ENCODE results near the gene ADORA1. TPM values are rescaled to one million over a fixed set of nuclear protein-coding genes. Genes with fewer than 3 reads are reported as not detected.
A peak's percentile ranks its signal among the peaks of the same experiment; 100 is the strongest.

ADORA1 gene
- total RNA-seq, 4 donors from 2014 or later = 1.5 TPM; not detected in 3

DNA sequence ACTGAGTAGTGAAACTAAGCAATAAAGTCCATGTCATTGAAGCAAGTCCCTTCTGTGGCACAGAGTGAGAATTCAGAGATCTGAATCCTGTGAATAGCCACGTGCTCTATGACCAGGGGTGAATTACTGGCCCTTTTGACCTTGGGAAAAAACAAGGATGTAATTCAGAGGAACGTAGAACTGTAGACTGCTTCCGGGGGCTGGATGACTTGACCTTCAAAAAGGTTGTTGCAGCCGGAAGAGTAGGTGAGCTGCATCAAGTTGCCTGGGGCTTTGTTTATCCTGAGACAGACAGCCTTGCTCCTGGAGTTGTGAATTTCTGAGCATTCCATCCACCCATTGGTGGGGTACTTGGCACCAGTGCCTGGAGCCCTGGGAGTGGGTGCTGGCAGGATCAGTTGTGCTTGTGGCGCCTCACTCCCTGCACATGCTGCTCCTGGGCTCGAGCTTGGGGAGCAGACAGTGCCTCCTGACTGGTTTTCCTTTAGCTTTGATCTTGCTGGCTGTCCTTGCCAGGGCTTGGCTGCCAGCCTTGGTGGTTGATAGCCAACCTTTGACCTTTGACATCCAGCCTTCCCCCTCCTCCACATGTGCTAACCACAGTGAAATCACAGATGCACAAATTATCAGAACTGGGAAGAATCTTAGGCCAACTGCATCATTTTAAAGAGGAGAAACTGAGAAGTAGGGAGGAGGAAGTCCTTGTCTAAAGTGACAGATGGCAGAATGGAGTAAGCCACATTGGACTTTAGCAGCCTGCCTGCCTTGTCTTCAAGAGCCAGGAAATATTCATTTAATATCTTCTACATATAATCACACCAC is 25.5 kb upstream of the ADORA1 start:
- no peaks in the 10 kb centered on the region for H3K27me3 ChIP-seq
- no peaks in the 10 kb centered on the region for H3K9me3 ChIP-seq
- TF ChIP-seq, protein P1, sequence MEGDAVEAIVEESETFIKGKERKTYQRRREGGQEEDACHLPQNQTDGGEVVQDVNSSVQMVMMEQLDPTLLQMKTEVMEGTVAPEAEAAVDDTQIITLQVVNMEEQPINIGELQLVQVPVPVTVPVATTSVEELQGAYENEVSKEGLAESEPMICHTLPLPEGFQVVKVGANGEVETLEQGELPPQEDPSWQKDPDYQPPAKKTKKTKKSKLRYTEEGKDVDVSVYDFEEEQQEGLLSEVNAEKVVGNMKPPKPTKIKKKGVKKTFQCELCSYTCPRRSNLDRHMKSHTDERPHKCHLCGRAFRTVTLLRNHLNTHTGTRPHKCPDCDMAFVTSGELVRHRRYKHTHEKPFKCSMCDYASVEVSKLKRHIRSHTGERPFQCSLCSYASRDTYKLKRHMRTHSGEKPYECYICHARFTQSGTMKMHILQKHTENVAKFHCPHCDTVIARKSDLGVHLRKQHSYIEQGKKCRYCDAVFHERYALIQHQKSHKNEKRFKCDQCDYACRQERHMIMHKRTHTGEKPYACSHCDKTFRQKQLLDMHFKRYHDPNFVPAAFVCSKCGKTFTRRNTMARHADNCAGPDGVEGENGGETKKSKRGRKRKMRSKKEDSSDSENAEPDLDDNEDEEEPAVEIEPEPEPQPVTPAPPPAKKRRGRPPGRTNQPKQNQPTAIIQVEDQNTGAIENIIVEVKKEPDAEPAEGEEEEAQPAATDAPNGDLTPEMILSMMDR (IDR thresholded peaks at IDR 0.05) = no peak
- no peak for TF ChIP-seq POLR2A (IDR thresholded peaks at IDR 0.05)
- no peaks in the 10 kb centered on the region for H3K36me3 ChIP-seq
- no peak overlapping the region for H3K27ac ChIP-seq
- no peak for DNase-seq
- no peaks in the 10 kb centered on the region for H3K4me1 ChIP-seq
- H3K4me3 ChIP-seq = no peak overlapping the region

DNA sequence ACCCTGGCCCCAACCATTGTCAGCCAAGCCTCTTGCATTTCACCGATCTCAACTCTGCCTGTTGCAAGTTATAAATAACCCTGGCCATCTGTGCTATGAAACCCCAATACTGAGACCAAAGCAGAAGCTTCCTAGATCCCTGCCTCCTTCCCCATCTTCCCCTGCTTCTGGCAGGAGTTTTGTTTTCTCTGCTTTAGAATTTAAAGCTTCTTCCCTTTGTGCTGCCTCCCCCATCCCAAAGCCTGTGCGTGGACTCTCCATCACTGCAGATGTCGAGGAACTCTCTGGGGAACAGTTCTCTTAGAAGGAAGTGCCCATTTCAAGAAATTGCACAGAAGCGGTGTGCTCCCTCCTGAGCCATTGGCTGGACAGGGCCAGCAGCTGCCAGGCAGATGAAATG is 24.3 kb upstream of the ADORA1 start:
- H3K4me1 ChIP-seq = no peaks in the 10 kb centered on the region

DNA sequence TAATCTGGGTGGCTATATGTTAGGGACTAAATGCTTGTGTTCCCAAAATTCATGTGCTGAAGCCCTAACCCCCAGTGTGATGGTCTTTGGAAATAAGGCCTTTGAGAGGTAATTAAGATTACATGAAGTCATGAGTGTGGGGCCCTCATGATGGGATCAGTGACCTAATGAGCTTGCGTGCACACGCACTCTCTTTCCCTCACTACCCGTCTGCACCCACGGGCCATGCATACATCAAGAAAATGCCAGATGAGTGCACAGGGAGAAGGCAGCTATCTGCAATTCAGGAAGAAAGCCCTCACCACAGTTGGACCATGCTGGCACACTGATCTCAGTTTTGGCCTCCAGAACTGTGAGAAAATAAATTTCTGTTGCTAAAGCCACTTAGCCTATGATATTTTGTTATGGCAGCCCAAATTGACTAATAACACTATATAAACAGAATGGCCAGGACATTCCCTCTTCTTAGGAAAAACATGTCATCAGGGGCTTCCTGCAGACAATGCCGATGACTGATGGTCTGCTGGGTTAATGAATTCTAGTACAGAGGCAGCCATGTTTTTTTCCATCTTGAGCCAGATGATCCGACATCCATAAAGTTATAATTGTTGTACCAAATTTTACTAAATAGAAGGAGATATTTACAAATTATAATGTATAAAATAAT is 23.6 kb upstream of the ADORA1 start:
- no peak overlapping the region for H3K27ac ChIP-seq
- H3K36me3 ChIP-seq = no peaks in the 10 kb centered on the region
- no peaks in the 10 kb centered on the region for H3K27me3 ChIP-seq
- H3K4me3 ChIP-seq = no peak overlapping the region
- TF ChIP-seq, protein P1 (IDR thresholded peaks at IDR 0.05) = no peak
- TF ChIP-seq POLR2A (IDR thresholded peaks at IDR 0.05) = no peak
- no peaks in the 10 kb centered on the region for H3K9me3 ChIP-seq
- H3K4me1 ChIP-seq = no peaks in the 10 kb centered on the region
- DNase-seq = no peak

More for the DNA sequence above, 24.3 kb upstream of the ADORA1 start:
- Histone ChIP-seq H3K9me3 (no peaks in the 10 kb centered on the region), H3K4me3 (no peak overlapping the region), H3K27ac (no peak overlapping the region), H3K36me3 (no peaks in the 10 kb centered on the region), H3K27me3 (no peaks in the 10 kb centered on the region)
- DNase-seq = no peak
- no peak for TF ChIP-seq POLR2A (IDR thresholded peaks at IDR 0.05)
- TF ChIP-seq, protein P1 (IDR thresholded peaks at IDR 0.05) = no peak

DNA sequence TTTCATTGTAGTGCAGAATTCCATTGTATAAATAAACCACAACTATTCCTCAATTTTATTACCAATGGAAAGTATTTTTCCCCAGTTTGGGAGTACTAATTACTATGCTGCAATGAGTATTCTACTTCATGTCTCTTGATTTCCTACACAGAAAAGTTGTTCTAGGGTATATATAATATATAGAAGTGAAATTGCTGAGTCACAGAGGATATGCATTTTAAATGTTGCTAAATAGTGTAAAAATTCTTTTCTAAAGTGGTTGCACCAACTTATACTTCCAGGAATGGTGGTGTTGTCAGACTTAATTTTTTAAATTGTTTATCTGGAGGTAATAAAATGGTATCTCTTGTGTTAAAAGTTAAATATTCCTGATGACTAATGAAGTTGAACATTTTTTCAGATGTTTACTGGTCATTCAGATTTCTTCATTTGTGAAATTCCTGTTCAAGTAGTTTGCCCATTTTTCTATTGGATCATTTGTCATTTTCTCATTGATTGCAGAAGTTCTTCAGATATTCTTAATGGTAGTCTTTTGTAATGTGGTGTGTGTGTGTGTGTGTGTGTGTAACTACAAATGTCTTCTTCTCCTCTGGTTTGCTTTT is 22.6 kb upstream of the ADORA1 start:
- TF ChIP-seq, protein P1 (IDR thresholded peaks at IDR 0.05) = no peak
- TF ChIP-seq POLR2A (IDR thresholded peaks at IDR 0.05) = no peak
- H3K27ac ChIP-seq = no peak overlapping the region

DNA sequence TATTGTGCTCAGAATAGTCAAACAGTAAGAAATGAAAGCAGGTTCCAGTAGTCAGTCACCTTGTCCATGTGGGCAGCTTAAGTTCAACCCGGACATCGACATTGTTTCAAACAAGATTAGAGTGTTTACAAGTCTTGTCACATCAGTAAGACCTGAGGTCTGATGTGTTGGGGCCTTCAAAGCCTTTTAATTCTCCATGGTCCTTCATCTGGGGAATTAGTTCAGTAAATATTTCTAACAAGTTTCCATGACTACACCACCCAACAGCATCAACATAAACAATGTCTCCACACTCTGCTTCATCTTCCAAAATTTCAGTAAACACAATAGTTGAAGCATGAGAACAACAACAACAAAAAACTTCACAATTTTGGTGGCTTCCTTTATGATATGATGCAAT is 15.1 kb upstream of the ADORA1 start:
- no peak for DNase-seq
- Histone ChIP-seq H3K27me3 (no peaks in the 10 kb centered on the region), H3K4me1 (no peaks in the 10 kb centered on the region), H3K27ac (peak overlapping the region in 1 of 4 donors; percentile 4), H3K36me3 (no peaks in the 10 kb centered on the region), H3K9me3 (no peaks in the 10 kb centered on the region), H3K4me3 (no peak overlapping the region)
- TF ChIP-seq POLR2A (IDR thresholded peaks at IDR 0.05) = no peak
- TF ChIP-seq, protein P1 (IDR thresholded peaks at IDR 0.05) = no peak

More for the DNA sequence above, 22.6 kb upstream of the ADORA1 start:
- H3K9me3 ChIP-seq = no peaks in the 10 kb centered on the region
- DNase-seq = no peak
- no peaks in the 10 kb centered on the region for H3K4me1 ChIP-seq
- H3K27me3 ChIP-seq = no peaks in the 10 kb centered on the region
- H3K36me3 ChIP-seq = no peaks in the 10 kb centered on the region
- H3K4me3 ChIP-seq = no peak overlapping the region

All from Peyer's patch (tissue), 4 donors.